ENCODE measurements around the gene VAV2.

VAV2 gene

DNA sequence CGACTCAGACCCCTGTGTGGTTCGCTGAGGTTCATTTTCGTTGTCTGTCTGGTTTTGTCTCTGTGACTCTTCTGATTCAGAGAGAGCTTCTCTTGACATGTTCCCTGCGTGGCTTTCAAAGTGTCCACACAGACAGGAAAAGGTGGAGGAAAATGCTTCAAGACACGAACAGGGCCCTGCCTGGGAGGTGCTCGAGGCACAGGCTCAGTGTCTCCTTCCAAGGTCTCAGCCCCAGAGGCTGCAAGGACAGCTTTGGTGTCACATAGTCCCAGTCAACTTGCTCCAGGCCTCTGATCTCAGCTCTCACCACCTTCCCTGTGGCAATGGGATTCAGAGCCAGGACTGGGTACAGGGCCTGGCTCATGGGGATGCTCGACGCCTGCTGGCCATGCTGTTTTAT, 202.3 kb downstream of the VAV2 start:
- no peak overlapping the region for H3K4me3 ChIP-seq (ENCODE audit: low read depth, low read length)
- no CpG with 5 or more reads among the region's 8 CpGs for WGBS (ENCODE audit: extremely low coverage, insufficient coverage, insufficient read length)
- peaks cover 12% of the 10 kb centered on the region for H3K9me3 ChIP-seq (ENCODE audit: insufficient read depth, low read depth, low read length)
- H4K12ac ChIP-seq (ENCODE audit: low read depth, low read length): no peak overlapping the region
- no peak overlapping the region for H3K27ac ChIP-seq (ENCODE audit: low read depth, low read length)
- no peak overlapping the region for H2BK120ac ChIP-seq (ENCODE audit: insufficient read depth, low read length, poor library complexity)
- no peak overlapping the region for H2AFZ ChIP-seq (ENCODE audit: insufficient read depth, low read length, poor library complexity)
- H3K9ac ChIP-seq (ENCODE audit: low read length): peak overlapping the region; percentile 54
- H2BK5ac ChIP-seq (ENCODE audit: low read depth, low read length, poor library complexity): no peak overlapping the region
- no peaks in the 10 kb centered on the region for H3K27me3 ChIP-seq (ENCODE audit: insufficient read depth, low read length)
- H4K8ac ChIP-seq (ENCODE audit: low read depth, low read length): no peak overlapping the region
- no peaks in the 10 kb centered on the region for H3K79me2 ChIP-seq (ENCODE audit: control insufficient read depth, insufficient read depth, low read length, poor library complexity)
- H3K4me2 ChIP-seq (ENCODE audit: low read length): no peak overlapping the region
- H3K4ac ChIP-seq (ENCODE audit: low read depth, low read length): no peak overlapping the region
- H4K91ac ChIP-seq (ENCODE audit: low read depth, low read length): no peak overlapping the region
- H3K23ac ChIP-seq (ENCODE audit: low read length): no peak overlapping the region
- no peak overlapping the region for H3K18ac ChIP-seq (ENCODE audit: low read length)
- DNase-seq: no peak
- peaks cover 88 to 89% of the 10 kb centered on the region in 2 experiments for H3K36me3 ChIP-seq (ENCODE audit: control insufficient read depth in 1 of 2, insufficient read depth in 2 of 2, low read length in 2 of 2)
- peaks cover 10 to 11% of the 10 kb centered on the region in 2 experiments for H3K4me1 ChIP-seq (ENCODE audit: control insufficient read depth in 1 of 2, insufficient read depth in 2 of 2, low read length in 2 of 2)
- no peak overlapping the region for H2AK5ac ChIP-seq (ENCODE audit: low read length)
- H2BK12ac ChIP-seq (ENCODE audit: low read length): no peak overlapping the region
- no peaks in the 10 kb centered on the region for H3K79me1 ChIP-seq (ENCODE audit: low read length)
- no peak overlapping the region for H3K14ac ChIP-seq (ENCODE audit: low read length)

DNA sequence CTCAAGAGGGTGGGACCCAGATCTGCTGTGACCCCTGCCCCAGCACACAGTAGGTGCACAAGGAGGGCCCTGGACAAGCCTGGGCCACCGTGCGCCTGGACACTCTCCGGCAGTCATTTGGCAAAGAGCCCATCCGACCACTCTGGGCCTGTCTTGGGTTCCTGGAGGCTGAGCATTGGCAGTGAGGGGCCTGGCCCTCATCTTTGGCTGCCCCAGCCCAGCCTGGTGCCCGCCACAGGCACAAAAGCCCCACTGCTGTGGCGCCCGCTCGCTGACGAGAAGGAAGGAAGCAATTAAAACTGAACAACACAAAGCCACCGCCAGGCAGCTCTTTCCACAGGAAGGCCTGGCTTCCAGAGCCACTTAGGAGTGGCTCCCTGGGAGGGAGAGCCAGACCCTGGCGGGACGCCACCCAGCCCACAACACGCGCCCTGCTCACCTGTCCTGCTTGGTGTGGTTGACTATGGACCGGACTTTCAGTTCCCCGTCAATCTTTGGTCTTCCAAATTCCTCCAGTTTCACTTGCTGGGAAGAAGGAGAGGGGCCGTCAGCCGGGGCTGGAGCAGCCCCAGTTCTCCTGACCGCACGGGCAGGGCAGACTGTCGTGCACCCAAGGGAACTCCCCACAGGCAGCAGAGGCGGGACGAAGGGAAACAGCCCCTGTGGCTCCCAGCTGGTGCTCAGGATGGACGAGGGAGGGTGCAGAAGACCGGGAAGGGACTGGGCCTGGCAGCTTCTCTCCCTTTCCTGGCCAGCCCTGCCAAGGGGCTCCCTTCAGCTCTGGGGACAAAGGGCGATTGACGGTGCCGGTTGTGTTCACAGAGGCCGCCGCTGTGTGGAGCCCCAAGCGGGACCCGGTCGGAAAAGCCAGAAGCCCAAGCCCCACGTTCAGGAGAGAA, 203.1 kb downstream of the VAV2 start:
- no peak overlapping the region for H3K14ac ChIP-seq (ENCODE audit: low read length)
- H2BK5ac ChIP-seq (ENCODE audit: low read depth, low read length, poor library complexity): no peak overlapping the region
- no peak overlapping the region for H3K4ac ChIP-seq (ENCODE audit: low read depth, low read length)
- no peak overlapping the region for H4K8ac ChIP-seq (ENCODE audit: low read depth, low read length)
- H2BK12ac ChIP-seq (ENCODE audit: low read length): no peak overlapping the region
- H3K9ac ChIP-seq (ENCODE audit: low read length): no peak overlapping the region
- no peak overlapping the region for H2AFZ ChIP-seq (ENCODE audit: insufficient read depth, low read length, poor library complexity)
- no peak overlapping the region for H3K27ac ChIP-seq (ENCODE audit: low read depth, low read length)
- no CpG with 5 or more reads among the region's 34 CpGs for WGBS (ENCODE audit: extremely low coverage, insufficient coverage, insufficient read length)
- H3K23ac ChIP-seq (ENCODE audit: low read length): no peak overlapping the region
- H3K36me3 ChIP-seq (ENCODE audit: control insufficient read depth in 1 of 2, insufficient read depth in 2 of 2, low read length in 2 of 2): peaks cover 88 to 89% of the 10 kb centered on the region in 2 experiments
- H3K79me2 ChIP-seq (ENCODE audit: control insufficient read depth, insufficient read depth, low read length, poor library complexity): no peaks in the 10 kb centered on the region
- no peak overlapping the region for H4K12ac ChIP-seq (ENCODE audit: low read depth, low read length)
- H4K91ac ChIP-seq (ENCODE audit: low read depth, low read length): no peak overlapping the region
- H3K4me2 ChIP-seq (ENCODE audit: low read length): no peak overlapping the region
- no peak overlapping the region for H2AK5ac ChIP-seq (ENCODE audit: low read length)
- no peak overlapping the region for H3K4me3 ChIP-seq (ENCODE audit: low read depth, low read length)
- peaks cover 10 to 12% of the 10 kb centered on the region in 2 experiments for H3K4me1 ChIP-seq (ENCODE audit: control insufficient read depth in 1 of 2, insufficient read depth in 2 of 2, low read length in 2 of 2)
- no peaks in the 10 kb centered on the region for H3K79me1 ChIP-seq (ENCODE audit: low read length)
- no peak overlapping the region for H3K18ac ChIP-seq (ENCODE audit: low read length)
- no peaks in the 10 kb centered on the region for H3K27me3 ChIP-seq (ENCODE audit: insufficient read depth, low read length)
- peaks cover 14% of the 10 kb centered on the region for H3K9me3 ChIP-seq (ENCODE audit: insufficient read depth, low read depth, low read length)
- DNase-seq: no peak
- H2BK120ac ChIP-seq (ENCODE audit: insufficient read depth, low read length, poor library complexity): no peak overlapping the region

DNA sequence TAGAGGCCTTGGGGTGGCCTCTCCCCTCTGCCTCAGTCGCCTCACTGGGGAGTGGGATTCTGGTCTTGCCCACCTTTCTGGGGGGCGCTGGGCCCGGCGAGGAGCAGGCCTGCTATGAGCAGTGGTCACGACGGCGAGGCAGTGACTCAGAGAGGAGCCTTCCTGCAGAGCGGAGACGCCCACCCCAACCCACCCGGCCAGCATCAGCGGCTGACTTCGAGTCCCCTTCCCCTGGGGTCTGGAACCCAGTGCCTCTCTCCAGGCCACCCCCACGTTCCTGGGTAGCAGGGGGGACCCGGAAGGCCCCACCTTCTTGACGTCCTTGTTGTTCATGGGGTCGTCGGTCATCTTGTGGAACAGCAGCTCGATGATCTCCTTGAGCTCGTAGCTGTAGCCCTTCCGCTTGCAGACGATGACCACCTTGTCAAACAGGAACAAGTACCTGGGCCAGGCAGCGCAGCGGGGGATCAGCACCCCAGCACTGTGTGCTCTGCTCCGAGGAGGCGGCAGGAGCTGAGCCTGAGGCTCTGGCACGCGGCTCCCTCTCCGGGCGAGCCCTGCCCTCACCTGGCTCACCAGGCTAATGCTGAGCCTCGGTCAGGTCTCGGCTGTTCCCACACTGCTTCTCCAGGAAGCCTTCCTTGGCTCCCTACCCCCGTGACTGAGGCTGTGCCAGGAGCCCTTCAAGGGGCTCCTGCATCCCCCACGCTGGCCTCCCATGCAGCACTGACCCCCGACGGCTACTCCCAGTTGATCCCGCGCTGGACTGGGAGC, 203.9 kb downstream of the VAV2 start:
- WGBS (ENCODE audit: extremely low coverage, insufficient coverage, insufficient read length): no CpG with 5 or more reads among the region's 37 CpGs

GRCh38 chr9:133787754-133788025, 204.4 kb downstream of the VAV2 start:
- H3K18ac ChIP-seq (ENCODE audit: low read length): peak overlapping the region; percentile 11

More for the DNA sequence above, 203.9 kb downstream of the VAV2 start:
- Histone ChIP-seq H3K9me3 (ENCODE audit: insufficient read depth, low read depth, low read length) (peaks cover 14% of the 10 kb centered on the region), H3K18ac (ENCODE audit: low read length) (peak overlapping the region; percentile 11), H3K36me3 (ENCODE audit: control insufficient read depth in 1 of 2, insufficient read depth in 2 of 2, low read length in 2 of 2) (peaks cover 88 to 89% of the 10 kb centered on the region in 2 experiments), H4K91ac (ENCODE audit: low read depth, low read length) (no peak overlapping the region), H3K4me3 (ENCODE audit: low read depth, low read length) (no peak overlapping the region), H3K9ac (ENCODE audit: low read length) (no peak overlapping the region), H2AFZ (ENCODE audit: insufficient read depth, low read length, poor library complexity) (no peak overlapping the region), H2BK120ac (ENCODE audit: insufficient read depth, low read length, poor library complexity) (no peak overlapping the region), H3K4me2 (ENCODE audit: low read length) (no peak overlapping the region), H4K8ac (ENCODE audit: low read depth, low read length) (no peak overlapping the region), H3K79me1 (ENCODE audit: low read length) (no peaks in the 10 kb centered on the region), H3K4me1 (ENCODE audit: control insufficient read depth in 1 of 2, insufficient read depth in 2 of 2, low read length in 2 of 2) (peaks cover 11 to 17% of the 10 kb centered on the region in 2 experiments), H3K23ac (ENCODE audit: low read length) (no peak overlapping the region), H2BK12ac (ENCODE audit: low read length) (no peak overlapping the region), H3K27ac (ENCODE audit: low read depth, low read length) (no peak overlapping the region), H3K79me2 (ENCODE audit: control insufficient read depth, insufficient read depth, low read length, poor library complexity) (no peaks in the 10 kb centered on the region), H3K4ac (ENCODE audit: low read depth, low read length) (no peak overlapping the region), H4K12ac (ENCODE audit: low read depth, low read length) (no peak overlapping the region), H2BK5ac (ENCODE audit: low read depth, low read length, poor library complexity) (no peak overlapping the region), H3K14ac (ENCODE audit: low read length) (no peak overlapping the region), H2AK5ac (ENCODE audit: low read length) (no peak overlapping the region), H3K27me3 (ENCODE audit: insufficient read depth, low read length) (no peaks in the 10 kb centered on the region)
- DNase-seq: no peak

More at GRCh38 chr9:133787754-133788025, 204.4 kb downstream of the VAV2 start:
- no peak overlapping the region for H3K4me3 ChIP-seq (ENCODE audit: low read depth, low read length)
- peaks cover 93% of the 10 kb centered on the region in 2 experiments for H3K36me3 ChIP-seq (ENCODE audit: control insufficient read depth in 1 of 2, insufficient read depth in 2 of 2, low read length in 2 of 2)
- H2BK5ac ChIP-seq (ENCODE audit: low read depth, low read length, poor library complexity): no peak overlapping the region
- peaks cover 3% of the 10 kb centered on the region for H3K79me1 ChIP-seq (ENCODE audit: low read length)
- H2BK12ac ChIP-seq (ENCODE audit: low read length): no peak overlapping the region
- H3K4me1 ChIP-seq (ENCODE audit: control insufficient read depth in 1 of 2, insufficient read depth in 2 of 2, low read length in 2 of 2): peaks cover 16 to 22% of the 10 kb centered on the region in 2 experiments
- no peak overlapping the region for H4K91ac ChIP-seq (ENCODE audit: low read depth, low read length)
- H3K23ac ChIP-seq (ENCODE audit: low read length): no peak overlapping the region
- H2AK5ac ChIP-seq (ENCODE audit: low read length): no peak overlapping the region
- no peak for DNase-seq
- no peak overlapping the region for H3K27ac ChIP-seq (ENCODE audit: low read depth, low read length)
- no peak overlapping the region for H3K4ac ChIP-seq (ENCODE audit: low read depth, low read length)
- no peak overlapping the region for H4K12ac ChIP-seq (ENCODE audit: low read depth, low read length)
- no peak overlapping the region for H3K9ac ChIP-seq (ENCODE audit: low read length)
- no peak overlapping the region for H4K8ac ChIP-seq (ENCODE audit: low read depth, low read length)
- H3K4me2 ChIP-seq (ENCODE audit: low read length): no peak overlapping the region
- no peak overlapping the region for H3K14ac ChIP-seq (ENCODE audit: low read length)
- H3K79me2 ChIP-seq (ENCODE audit: control insufficient read depth, insufficient read depth, low read length, poor library complexity): no peaks in the 10 kb centered on the region
- no peaks in the 10 kb centered on the region for H3K27me3 ChIP-seq (ENCODE audit: insufficient read depth, low read length)
- H2BK120ac ChIP-seq (ENCODE audit: insufficient read depth, low read length, poor library complexity): no peak overlapping the region
- WGBS (ENCODE audit: extremely low coverage, insufficient coverage, insufficient read length): no CpG with 5 or more reads among the region's 5 CpGs
- no peak overlapping the region for H2AFZ ChIP-seq (ENCODE audit: insufficient read depth, low read length, poor library complexity)
- peaks cover 14% of the 10 kb centered on the region for H3K9me3 ChIP-seq (ENCODE audit: insufficient read depth, low read depth, low read length)
